SU-DHL-6 (cell line): ENCODE results near the gene TBP.
"Not testable (repeated sequence)": the region's sequence is repeated elsewhere in the genome, so short reads cannot be mapped to it uniquely, and the experiment has no call there.

Experiments used
- H2AFZ ChIP-seq: fragments of 200-600 bp; sonication (generic); 2 replicates; pipeline ENCODE4 v1.6.1; 2014; ENCODE audit warnings: low read depth, mild to moderate bottlenecking, moderate library complexity, mixed read lengths, antibody characterized with exemption, low read length; ENCODE audit not compliant: severe bottlenecking
- H3F3A ChIP-seq: fragments of 200-600 bp; shearing (Covaris generic); 2 replicates; pipeline ENCODE4 v1.6.0; 2016; ENCODE audit warnings: antibody characterized with exemption, mild to moderate bottlenecking; ENCODE audit not compliant: insufficient read depth
- H3K27ac ChIP-seq: fragments of 200-600 bp; sonication (generic); 2 replicates; pipeline ENCODE4 v1.5.1; 2016; ENCODE audit warnings: low read depth, mild to moderate bottlenecking, low read length, moderate library complexity, mixed read lengths
- H3K27me3 ChIP-seq: fragments of 200-600 bp; sonication (generic), shearing (Covaris generic); 2 replicates; pipeline ENCODE4 v1.6.0; 2014; ENCODE audit warnings: mild to moderate bottlenecking, low read length
- H3K36me3 ChIP-seq: fragments of 200-600 bp; sonication (generic); 2 replicates; pipeline ENCODE4 v1.6.1; 2014; ENCODE audit warnings: mild to moderate bottlenecking, low read length, mixed read lengths
- H3K4me2 ChIP-seq: fragments of 300-600, 200-600 bp; shearing (Covaris generic), sonication (generic); 2 replicates; pipeline ENCODE4 v1.6.0; 2014; ENCODE audit warnings: low read length, low read depth, mild to moderate bottlenecking; ENCODE audit not compliant: poor library complexity, severe bottlenecking
- H3K4me3 ChIP-seq: fragments of 200-600 bp; sonication (generic); 2 replicates; pipeline ENCODE4 v1.5.1; 2014; ENCODE audit warnings: antibody characterized with exemption, low read length, mild to moderate bottlenecking, mixed read lengths; ENCODE audit not compliant: insufficient read depth, poor library complexity, severe bottlenecking
- H3K79me2 ChIP-seq: fragments of 200-600 bp; sonication (generic); 2 replicates; pipeline ENCODE4 v1.6.1; 2014; ENCODE audit warnings: mild to moderate bottlenecking, low read length, moderate library complexity; ENCODE audit not compliant: insufficient read depth
- H3K9ac ChIP-seq: fragments of 200-600 bp; sonication (generic); 2 replicates; pipeline ENCODE4 v1.7.0; 2014; ENCODE audit warnings: mild to moderate bottlenecking, low read length
- H3K9me2 ChIP-seq: fragments of 200-600 bp; sonication (generic); replicated peaks from 2 replicates; pipeline ENCODE4 v1.6.1; 2014; ENCODE audit warnings: low read length; ENCODE audit not compliant: insufficient read depth
- H3K9me3 ChIP-seq: fragments of 200-600 bp; sonication (generic); 2 replicates; pipeline ENCODE4 v1.6.1; 2014; ENCODE audit warnings: low read length, mixed read lengths; ENCODE audit not compliant: insufficient read depth
- H4K20me1 ChIP-seq: fragments of 200-600 bp; sonication (generic); 2 replicates; pipeline ENCODE4 v1.6.1; 2014; ENCODE audit warnings: low read depth, mild to moderate bottlenecking, antibody characterized with exemption, low read length, moderate library complexity, mixed read lengths
- CTCF ChIP-seq: fragments of 200-600 bp; sonication (generic); IDR thresholded peaks from one replicate; pipeline ENCODE4 v1.5.1; 2017; ENCODE audit warnings: antibody characterized with exemption, mild to moderate bottlenecking, low read length, moderate library complexity; ENCODE audit not compliant: insufficient read depth, poor library complexity, severe bottlenecking
- EZH2phosphoT487 ChIP-seq: fragments of 200-600 bp; sonication (generic), shearing (Covaris generic); conservative IDR thresholded peaks from 2 replicates; pipeline ENCODE4 v1.6.1; 2018; ENCODE audit warnings: mild to moderate bottlenecking, antibody characterized with exemption, low read length, moderate library complexity, mixed read lengths

The TBP gene

GRCh38 chr6:170524172-170524502 is 30.0 kb upstream of the TBP start:
- Histone ChIP-seq H2AFZ (no peak overlapping the region), H3K4me2 (no peak overlapping the region), H3K27me3 (no peaks in the 10 kb centered on the region), H4K20me1 (no peaks in the 10 kb centered on the region), H3K4me3 (no peak overlapping the region), H3K9ac (no peak overlapping the region), H3K9me2 (no peaks in the 10 kb centered on the region), H3K27ac (no peak overlapping the region), H3K9me3 (no peaks in the 10 kb centered on the region), H3K36me3 (no peaks in the 10 kb centered on the region), H3K79me2 (no peaks in the 10 kb centered on the region), H3F3A (no peaks in the 10 kb centered on the region)
- TF ChIP-seq CTCF, result no peak
- no peak for TF ChIP-seq EZH2phosphoT487

DNA sequence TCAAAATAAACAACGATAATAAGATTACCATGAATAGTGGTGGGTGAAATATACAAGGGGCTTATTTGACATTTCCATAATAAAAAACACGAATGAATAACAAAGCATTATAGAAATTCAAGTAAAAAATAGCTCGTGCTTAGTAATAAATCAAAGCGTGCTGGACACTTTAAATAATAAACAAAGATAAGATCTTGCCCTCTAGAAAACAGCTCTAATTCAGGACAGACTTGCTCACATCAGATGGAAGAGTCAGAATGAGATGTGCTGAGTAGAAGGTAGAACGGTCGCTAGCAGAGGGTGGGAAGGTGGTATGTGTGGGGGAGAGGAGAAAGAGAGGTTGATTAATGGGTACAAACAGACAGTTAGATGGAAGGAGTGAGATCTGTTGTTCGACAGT is 28.4 kb upstream of the TBP start:
- H3K36me3 ChIP-seq, result no peaks in the 10 kb centered on the region
- no peak overlapping the region for H3K27ac ChIP-seq
- no peaks in the 10 kb centered on the region for H3K9me3 ChIP-seq
- H3K4me2 ChIP-seq, result no peak overlapping the region
- H2AFZ ChIP-seq, result no peak overlapping the region
- H4K20me1 ChIP-seq, result no peaks in the 10 kb centered on the region
- H3K79me2 ChIP-seq, result no peaks in the 10 kb centered on the region
- H3F3A ChIP-seq, result no peaks in the 10 kb centered on the region
- H3K4me3 ChIP-seq, result no peak overlapping the region
- H3K9ac ChIP-seq, result no peak overlapping the region
- H3K9me2 ChIP-seq, result no peaks in the 10 kb centered on the region
- TF ChIP-seq CTCF (no peak), EZH2phosphoT487 (no peak)
- no peaks in the 10 kb centered on the region for H3K27me3 ChIP-seq

DNA sequence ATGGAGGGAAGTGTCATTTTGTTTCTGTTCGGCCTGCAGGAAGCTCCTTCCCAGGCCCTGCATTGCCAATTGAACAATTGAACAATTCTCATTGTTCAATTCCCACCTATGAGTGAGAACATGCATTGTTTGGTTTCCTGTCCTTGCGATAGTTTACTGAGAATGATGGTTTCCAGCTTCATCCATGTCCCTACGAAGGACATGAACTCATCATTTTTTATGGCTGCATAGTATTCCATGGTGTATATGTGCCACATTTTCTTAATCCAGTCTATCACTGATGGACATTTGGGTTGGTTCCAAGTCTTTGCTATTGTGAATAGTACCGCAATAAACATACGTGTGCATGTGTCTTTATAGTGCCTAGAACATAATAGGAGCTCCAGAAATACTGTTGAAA is 26.2 kb upstream of the TBP start:
- not testable (repeated sequence) for H3K79me2 ChIP-seq, H3K9me2 ChIP-seq, H2AFZ ChIP-seq, H3F3A ChIP-seq, H3K4me2 ChIP-seq, H3K9ac ChIP-seq, H3K27ac ChIP-seq, H3K36me3 ChIP-seq, H3K27me3 ChIP-seq, H4K20me1 ChIP-seq, H3K9me3 ChIP-seq, H3K4me3 ChIP-seq

DNA sequence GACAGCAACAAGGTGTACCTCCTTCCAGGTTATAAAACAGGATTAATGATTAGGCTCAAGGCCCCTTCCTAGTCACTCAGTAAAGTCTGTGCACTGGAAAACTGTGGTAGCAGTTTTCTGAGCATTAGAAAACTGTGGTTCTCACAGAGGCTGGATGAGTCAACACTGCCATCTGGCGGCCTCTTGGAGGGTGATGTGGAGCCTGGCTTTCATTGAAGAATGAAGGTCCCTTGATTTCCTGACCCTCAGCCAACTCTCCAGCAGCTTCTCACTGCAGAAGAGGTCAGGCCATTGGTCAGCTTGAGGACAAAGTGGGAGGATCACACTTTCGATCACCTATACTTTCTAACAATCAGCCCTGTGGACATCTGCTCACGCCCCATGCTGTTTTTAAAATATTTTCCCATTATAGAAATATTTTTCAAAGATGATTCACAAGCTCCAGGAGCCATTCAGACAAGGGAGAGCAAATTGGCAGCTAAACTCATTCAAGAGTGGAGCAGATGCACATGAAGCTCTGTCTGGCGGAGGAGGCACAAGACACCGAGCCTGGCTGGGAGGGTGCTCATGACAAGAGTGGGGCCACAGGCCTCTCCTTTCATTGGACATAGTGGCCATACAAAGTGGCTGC is 24.2 kb upstream of the TBP start:
- H3K9me2 ChIP-seq, result no peaks in the 10 kb centered on the region
- TF ChIP-seq CTCF, result peak; percentile 68
- no peak for TF ChIP-seq EZH2phosphoT487

More for the DNA sequence above, 24.2 kb upstream of the TBP start:
- Histone ChIP-seq H3K4me3 (no peak overlapping the region), H3K27me3 (no peaks in the 10 kb centered on the region), H3K4me2 (no peak overlapping the region), H3K36me3 (peaks cover 16% of the 10 kb centered on the region), H3K79me2 (no peaks in the 10 kb centered on the region), H3K9me3 (no peaks in the 10 kb centered on the region), H3F3A (no peaks in the 10 kb centered on the region), H3K27ac (no peak overlapping the region), H3K9ac (no peak overlapping the region), H2AFZ (no peak overlapping the region), H4K20me1 (no peaks in the 10 kb centered on the region)
